Pancreas (tissue), 10 donors: ENCODE measurements around the gene NISCH. TPM values are rescaled to one million over a fixed set of nuclear protein-coding genes. Genes with fewer than 3 reads are reported as not detected.

ENCODE experiments used
- ATAC-seq, 4 donors: fragments of 200-7000 bp; cut with Tn5 transposase; one replicate each; pipeline versions ENCODE4 v1.8.0 to v1.9.1; 2020; ENCODE audit warnings: mild to moderate bottlenecking in 4 of 4, moderate library complexity in 4 of 4
- DNase-seq, 6 donors: peaks; one replicate each; pipeline ENCODE4 v3.0.0-alpha.2; 2020
- FAIRE-seq: peaks from 2 replicates; lab custom pipeline; 2012; peaks lifted over from hg19 to GRCh38; lab: Jason Lieb, UNC
- H3K27ac ChIP-seq, 4 donors: fragments of 200-600 bp; sonication (generic); 1 replicate in 3 of 4; 2 replicates in 1 of 4; pipeline versions ENCODE4 v1.5.0 to v1.8.0; 2020
- H3K27me3 ChIP-seq, 4 donors: fragments of 200-600 bp; one replicate each; pipeline ENCODE4 v1.8.0; 2021
- H3K36me3 ChIP-seq, 3 donors: fragments of 200-600 bp; sonication (generic) in 1 of 3; one replicate each; pipeline versions ENCODE4 v1.5.0 to v1.8.0; 2020 to 2021
- H3K4me1 ChIP-seq, 3 donors: fragments of 200-600 bp; one replicate each; pipeline ENCODE4 v1.8.0; 2021
- H3K4me3 ChIP-seq, 4 donors: fragments of 200-600 bp; sonication (generic) in 2 of 4; one replicate each; pipeline versions ENCODE4 v1.5.0 to v1.8.0; 2020 to 2021
- H3K9me3 ChIP-seq, 4 donors: fragments of 200-600 bp; one replicate each; pipeline ENCODE4 v1.8.0; 2021
- WGBS, 2 donors: extraction: QIAGEN DNeasy Blood & Tissue Kit; methylation state at CpG; one replicate each; pipeline ENCODE4 v1.1.7; 2013; 5-methylcytosine and 5-hydroxymethylcytosine counted together
- intact Hi-C, 3 donors: fragments of 100-400 bp; cut with DNase I; formaldehyde crosslinking; loops; one replicate each; pipeline versions ENCODE4 v1.11.1 to v1.14.2; 2022
- polyA plus RNA-seq, 2 donors: library from polyadenylated mRNA; stranded (reverse); fragments of 200-250 nt; gene quantifications; one replicate each; pipeline ENCODE4 v1.2.3, GENCODE V29; 2013
- total RNA-seq, 6 donors: library from RNA; stranded (reverse); fragmentation: NEBNext Ultra II Directional in 4 of 6; extraction: Animal tissue kit (Norgen Biotek cat#: 25700) in 4 of 6; gene quantifications; one replicate each; pipeline versions ENCODE4 v1.2.1 to v1.2.4, GENCODE V29; 2021 to 2023
- TF ChIP-seq, protein P1 (sequence below), 4 donors: fragments of 200-600 bp; sonication (generic) in 3 of 4; IDR thresholded peaks; one replicate each; pipeline versions ENCODE4 v1.5.0 to v1.8.0; 2021; ENCODE audit warnings: antibody characterized with exemption in 4 of 4
- donor health status: healthy with polysubstance abuse.
- donor health status: DM: no; HTN: no; CAD: no; lungs with moderate emphysema.
- donor health status: DM: no; HTN: no; CAD: no.
- donor health status: control.
- donor health status: control.
- donor health status: Bipolar disorder and iron deficiency.
- donor health status: DM: yes; HTN: yes; CAD: no.
- donor health status: DM: no; HTN: no; CAD: no.
- donor health status: DM: no; HTN: no; CAD: no.
- donor health status: DM: yes; HTN: yes; CAD: no.

The NISCH gene
- total and polyA plus RNA-seq, 8 donors: 24.4 to 109 (median 37.6) TPM

DNA sequence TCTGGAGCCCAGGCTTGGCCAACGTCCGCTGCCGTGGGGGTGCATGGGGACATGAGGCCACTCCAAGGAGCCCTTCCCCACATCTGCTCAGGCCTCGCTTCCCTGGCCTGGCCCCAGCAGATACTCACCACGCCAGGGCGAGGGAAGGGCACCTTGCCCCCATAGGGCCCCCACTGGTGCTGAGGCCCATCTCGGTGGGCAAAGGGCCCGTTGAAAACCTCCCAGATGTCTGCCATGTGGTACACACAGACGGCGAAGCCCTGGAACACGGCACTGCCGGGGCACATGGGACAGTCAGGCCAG, 15.2 kb upstream of the NISCH start:
- no peak for FAIRE-seq
- DNase-seq: no peak

DNA sequence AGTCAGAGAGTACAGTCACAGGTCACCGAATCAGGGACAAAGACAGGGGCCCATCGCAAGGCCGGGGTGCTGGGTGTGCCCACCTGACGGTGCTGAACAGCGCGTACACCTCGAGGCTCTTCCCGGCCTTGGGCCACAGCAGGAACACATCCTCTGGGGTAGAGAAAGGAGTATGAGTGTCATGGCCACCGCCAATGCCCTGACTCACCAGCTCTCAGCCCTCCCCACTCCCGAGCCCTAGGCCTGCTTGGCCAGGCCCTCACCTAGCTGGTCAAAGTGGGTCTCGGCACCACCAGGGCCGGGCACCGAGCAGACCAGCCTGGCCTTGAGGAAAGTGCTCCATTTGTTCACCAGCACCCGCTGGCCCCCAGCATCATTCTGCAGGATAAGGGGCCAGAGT, 14.7 kb upstream of the NISCH start:
- WGBS, 2 donors: 87 to 95% methylated on average over 14 of the region's 14 CpGs

More for the DNA sequence above, 15.2 kb upstream of the NISCH start:
- Histone ChIP-seq H3K27ac (no peak overlapping the region), H3K9me3 (no peaks in the 10 kb centered on the region), H3K4me3 (no peak overlapping the region), H3K36me3 (no peaks in the 10 kb centered on the region), H3K27me3 (no peaks in the 10 kb centered on the region), H3K4me1 (peaks cover 0 to 3% (median 0%) of the 10 kb centered on the region in 3 donors)
- 80 to 85% methylated on average over 9 to 12 of the region's 12 CpGs for WGBS, 2 donors
- ATAC-seq: no peak
- TF ChIP-seq, protein P1, sequence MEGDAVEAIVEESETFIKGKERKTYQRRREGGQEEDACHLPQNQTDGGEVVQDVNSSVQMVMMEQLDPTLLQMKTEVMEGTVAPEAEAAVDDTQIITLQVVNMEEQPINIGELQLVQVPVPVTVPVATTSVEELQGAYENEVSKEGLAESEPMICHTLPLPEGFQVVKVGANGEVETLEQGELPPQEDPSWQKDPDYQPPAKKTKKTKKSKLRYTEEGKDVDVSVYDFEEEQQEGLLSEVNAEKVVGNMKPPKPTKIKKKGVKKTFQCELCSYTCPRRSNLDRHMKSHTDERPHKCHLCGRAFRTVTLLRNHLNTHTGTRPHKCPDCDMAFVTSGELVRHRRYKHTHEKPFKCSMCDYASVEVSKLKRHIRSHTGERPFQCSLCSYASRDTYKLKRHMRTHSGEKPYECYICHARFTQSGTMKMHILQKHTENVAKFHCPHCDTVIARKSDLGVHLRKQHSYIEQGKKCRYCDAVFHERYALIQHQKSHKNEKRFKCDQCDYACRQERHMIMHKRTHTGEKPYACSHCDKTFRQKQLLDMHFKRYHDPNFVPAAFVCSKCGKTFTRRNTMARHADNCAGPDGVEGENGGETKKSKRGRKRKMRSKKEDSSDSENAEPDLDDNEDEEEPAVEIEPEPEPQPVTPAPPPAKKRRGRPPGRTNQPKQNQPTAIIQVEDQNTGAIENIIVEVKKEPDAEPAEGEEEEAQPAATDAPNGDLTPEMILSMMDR (IDR thresholded peaks at IDR 0.05): no peak
- intact Hi-C loops: no loop called here

DNA sequence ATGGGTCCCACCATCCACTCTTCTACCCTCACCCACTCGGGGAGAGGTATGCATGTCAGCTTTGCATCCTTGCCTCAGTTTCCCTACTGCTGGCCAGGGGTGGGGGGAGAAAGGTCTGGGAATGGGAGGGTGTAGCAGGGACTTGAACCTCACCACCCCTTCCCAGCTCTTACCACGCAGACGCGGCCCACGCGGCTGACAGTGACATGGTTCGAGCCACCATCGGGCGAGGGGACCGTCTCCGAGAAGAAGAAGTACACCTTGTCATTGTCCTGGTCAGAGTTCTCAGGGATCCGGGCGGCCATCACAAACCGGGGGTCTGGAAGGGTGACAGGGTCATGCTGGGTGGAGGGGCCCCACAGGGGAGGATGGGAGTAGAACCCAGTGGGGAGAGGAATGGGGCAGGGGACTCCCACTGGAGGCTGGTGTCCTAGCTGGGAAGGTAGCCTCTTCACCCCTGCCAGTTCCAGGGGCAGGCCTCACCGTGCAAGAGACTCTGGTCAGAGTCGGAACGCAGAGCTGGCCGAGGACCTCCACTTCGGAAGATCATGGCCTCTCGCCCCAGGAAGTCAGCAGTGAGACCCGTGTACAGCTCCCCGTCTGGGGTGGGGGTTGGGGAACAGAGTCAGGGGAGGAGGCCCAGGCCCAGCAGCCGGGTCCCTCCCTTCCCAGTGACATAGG, 14.2 kb upstream of the NISCH start:
- Histone ChIP-seq H3K27me3 (no peaks in the 10 kb centered on the region), H3K4me3 (no peak overlapping the region), H3K27ac (no peak overlapping the region), H3K36me3 (no peaks in the 10 kb centered on the region), H3K4me1 (peaks cover 0 to 4% (median 0%) of the 10 kb centered on the region in 3 donors), H3K9me3 (no peaks in the 10 kb centered on the region)
- no peak for ATAC-seq
- WGBS, 2 donors: 88 to 92% methylated on average over 23 of the region's 23 CpGs
- FAIRE-seq: no peak
- TF ChIP-seq, protein P1 (IDR thresholded peaks at IDR 0.05): no peak
- DNase-seq: no peak
- intact Hi-C loops: no loop called here

More for the DNA sequence above, 14.7 kb upstream of the NISCH start:
- TF ChIP-seq, protein P1 (IDR thresholded peaks at IDR 0.05): no peak
- no peak for ATAC-seq
- Histone ChIP-seq H3K4me1 (peaks cover 0 to 4% (median 0%) of the 10 kb centered on the region in 3 donors), H3K27ac (no peak overlapping the region), H3K9me3 (no peaks in the 10 kb centered on the region), H3K27me3 (no peaks in the 10 kb centered on the region), H3K4me3 (no peak overlapping the region), H3K36me3 (no peaks in the 10 kb centered on the region)
- no peak for DNase-seq
- no peak for FAIRE-seq
- intact Hi-C loops: no loop called here

- no peaks in the 10 kb centered on the region for H3K9me3 ChIP-seq
- no peak for DNase-seq
- no peak overlapping the region for H3K4me3 ChIP-seq
- ATAC-seq: no peak
- no peak for FAIRE-seq
- no peaks in the 10 kb centered on the region for H3K36me3 ChIP-seq
- H3K4me1 ChIP-seq: peaks cover 0 to 4% (median 0%) of the 10 kb centered on the region in 3 donors
- intact Hi-C loops: no loop called here
- TF ChIP-seq, protein P1 (IDR thresholded peaks at IDR 0.05): no peak
- no peaks in the 10 kb centered on the region for H3K27me3 ChIP-seq
- WGBS, 2 donors: 85 to 92% methylated on average over 17 to 18 of the region's 18 CpGs
- H3K27ac ChIP-seq: no peak overlapping the region
Measured at GRCh38 chr3:52441772-52442332, 13.6 kb upstream of the NISCH start.
